Subcutaneous adipose tissue (tissue), 4 donors: ENCODE data around the gene SYNE1. TPM values are rescaled to one million over a fixed set of nuclear protein-coding genes. Genes with fewer than 3 reads are reported as not detected.

Source experiments
- total RNA-seq, 4 donors: library from RNA; depleted of rRNA; stranded (reverse); fragments of >200 nt; gene quantifications; one replicate each; pipeline ENCODE4 v1.1.0, GENCODE V29; 2016
- TF ChIP-seq, protein P1 (sequence below): fragments of 450-650 bp; IDR thresholded peaks from one replicate; pipeline ENCODE4 v1.5.1; 2016; ENCODE audit warnings: low read depth, mild to moderate bottlenecking, control low read depth, antibody characterized with exemption, moderate library complexity

Gene SYNE1
- total RNA-seq, 4 donors from 2014 or later = 85.5 to 173 (median 111) TPM

DNA sequence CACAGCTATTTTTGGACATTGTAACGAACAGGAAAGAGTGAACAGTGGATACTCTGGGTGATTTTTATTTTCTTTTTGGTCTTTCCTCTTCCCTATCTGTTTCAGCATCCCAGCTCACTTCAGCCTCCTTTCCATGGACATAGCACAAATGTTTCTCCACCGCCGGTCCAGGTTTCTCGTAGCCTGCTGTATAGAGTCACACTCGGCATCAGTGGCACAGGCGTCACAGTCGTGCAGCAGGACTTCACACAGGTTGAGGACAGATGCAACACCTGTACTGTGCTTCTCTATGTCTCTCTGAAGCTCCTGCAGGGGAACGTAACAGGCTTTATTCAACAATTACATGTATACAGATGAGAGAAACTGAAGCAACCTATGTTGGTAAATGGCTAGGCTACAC, 481.4 kb downstream of the SYNE1 start:
- TF ChIP-seq, protein P1, sequence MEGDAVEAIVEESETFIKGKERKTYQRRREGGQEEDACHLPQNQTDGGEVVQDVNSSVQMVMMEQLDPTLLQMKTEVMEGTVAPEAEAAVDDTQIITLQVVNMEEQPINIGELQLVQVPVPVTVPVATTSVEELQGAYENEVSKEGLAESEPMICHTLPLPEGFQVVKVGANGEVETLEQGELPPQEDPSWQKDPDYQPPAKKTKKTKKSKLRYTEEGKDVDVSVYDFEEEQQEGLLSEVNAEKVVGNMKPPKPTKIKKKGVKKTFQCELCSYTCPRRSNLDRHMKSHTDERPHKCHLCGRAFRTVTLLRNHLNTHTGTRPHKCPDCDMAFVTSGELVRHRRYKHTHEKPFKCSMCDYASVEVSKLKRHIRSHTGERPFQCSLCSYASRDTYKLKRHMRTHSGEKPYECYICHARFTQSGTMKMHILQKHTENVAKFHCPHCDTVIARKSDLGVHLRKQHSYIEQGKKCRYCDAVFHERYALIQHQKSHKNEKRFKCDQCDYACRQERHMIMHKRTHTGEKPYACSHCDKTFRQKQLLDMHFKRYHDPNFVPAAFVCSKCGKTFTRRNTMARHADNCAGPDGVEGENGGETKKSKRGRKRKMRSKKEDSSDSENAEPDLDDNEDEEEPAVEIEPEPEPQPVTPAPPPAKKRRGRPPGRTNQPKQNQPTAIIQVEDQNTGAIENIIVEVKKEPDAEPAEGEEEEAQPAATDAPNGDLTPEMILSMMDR = no peak

DNA sequence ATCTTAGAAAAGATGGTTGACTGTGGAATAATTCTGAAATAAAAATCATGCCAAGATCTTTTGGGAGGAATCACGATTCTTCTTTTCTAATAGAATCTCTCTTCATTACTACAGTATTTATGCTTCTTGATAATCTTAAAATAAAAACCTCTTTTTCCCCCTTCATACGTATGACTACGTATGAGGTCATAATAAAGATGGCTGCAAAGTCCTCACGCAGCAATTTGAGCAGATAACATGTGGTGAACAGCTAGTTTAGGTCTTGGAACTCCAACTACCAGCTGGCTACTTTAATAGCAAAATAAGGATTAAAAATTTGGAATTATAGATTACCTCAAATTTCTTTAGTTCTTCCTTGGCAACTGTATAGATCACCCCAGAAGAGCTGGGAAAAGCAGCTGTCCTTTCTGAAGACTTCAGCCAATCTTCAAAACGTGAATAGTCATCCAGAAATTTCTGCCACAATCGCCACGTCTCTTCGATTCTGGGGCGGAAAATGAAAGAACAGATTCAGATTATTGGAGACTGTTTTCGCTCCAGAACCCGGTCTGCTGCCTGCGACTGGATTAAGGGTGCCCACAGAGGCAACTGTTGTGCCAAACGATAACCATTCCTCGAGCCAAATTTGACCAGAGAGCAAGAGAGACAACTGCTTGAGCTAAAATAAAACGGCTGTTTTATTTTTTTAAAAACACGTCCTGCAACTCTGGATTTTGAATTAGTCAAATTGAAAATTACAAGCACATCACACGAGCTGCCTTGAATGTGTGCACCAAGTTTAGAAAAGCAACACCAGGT, 482.4 kb downstream of the SYNE1 start:
- TF ChIP-seq, protein P1 = no peak

DNA sequence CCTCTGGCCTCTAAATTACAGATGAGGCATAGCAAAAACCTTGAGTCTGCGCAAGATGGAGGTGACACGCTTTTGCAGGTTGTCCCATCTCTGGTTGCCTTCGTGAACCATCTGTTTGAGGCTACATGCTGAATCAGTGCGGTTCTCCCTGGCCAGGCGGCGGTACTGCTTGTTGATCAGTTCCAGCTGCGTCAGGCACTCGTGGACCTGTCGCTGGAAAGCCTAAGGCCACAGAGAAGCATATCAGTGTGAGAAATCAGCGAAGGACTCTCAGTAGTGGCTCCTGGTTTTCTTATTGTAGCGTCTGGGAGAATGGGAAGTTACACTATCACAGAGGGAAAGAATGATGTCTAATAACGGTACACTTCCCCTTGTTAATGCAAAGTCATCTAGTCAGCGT, 485.2 kb downstream of the SYNE1 start:
- TF ChIP-seq, protein P1 = no peak

DNA sequence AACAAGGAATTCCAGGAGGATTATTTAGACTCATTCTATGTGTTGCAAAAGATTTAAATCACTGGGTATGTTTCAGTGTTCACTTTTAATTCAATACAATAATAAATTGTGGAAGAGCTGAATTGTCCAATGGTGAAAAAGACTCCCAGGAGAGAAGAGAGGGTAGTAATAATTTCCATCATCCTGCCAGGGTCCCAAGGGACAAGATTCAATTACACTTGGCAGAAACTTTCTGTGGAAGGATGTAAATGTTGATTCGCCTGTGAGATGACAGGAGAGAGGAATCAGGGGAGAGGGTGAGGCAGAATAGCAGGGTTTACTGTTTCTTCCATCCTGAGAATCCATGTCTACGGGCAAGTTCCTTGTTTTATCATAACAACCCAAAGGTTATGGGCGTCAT, 487.0 kb downstream of the SYNE1 start:
- TF ChIP-seq, protein P1 = no peak

DNA sequence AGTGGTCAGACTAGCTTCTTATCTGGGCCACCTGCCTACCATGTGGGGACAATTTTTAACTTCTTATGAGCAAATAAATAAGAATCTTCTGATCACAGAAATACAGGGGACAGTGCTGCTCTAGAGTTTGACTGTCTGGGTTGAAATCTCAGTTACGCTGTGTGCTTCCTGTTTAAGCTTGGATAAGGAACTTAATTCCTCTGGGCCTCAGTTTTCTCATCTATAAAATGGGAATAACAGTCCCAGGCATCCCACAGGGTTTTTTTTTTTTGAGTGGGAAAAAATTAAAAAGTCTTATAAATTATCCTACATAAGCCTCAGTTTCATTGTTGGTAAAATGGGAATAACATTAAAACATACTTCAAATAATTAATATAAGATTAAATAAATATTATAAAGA, 488.8 kb downstream of the SYNE1 start:
- TF ChIP-seq, protein P1 = no peak

DNA sequence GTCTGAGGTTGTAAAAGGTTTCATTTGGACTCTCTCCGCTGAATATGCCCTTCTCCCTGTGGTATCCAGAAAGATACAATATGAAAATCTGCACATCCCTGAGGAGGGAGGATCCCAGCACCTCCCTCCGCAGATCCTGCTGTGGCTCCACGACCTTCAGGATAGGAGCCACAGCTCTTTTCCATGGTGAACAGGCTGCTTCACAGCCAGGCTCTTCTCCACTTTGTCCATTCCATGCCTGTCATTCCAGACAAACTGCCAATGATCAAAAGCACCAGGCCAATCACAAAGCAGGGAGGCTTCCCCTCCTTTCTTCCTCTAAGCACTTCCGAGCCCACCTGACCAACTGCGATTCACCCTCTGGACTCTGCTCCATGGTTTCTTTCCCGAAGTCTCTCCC, 489.9 kb downstream of the SYNE1 start:
- TF ChIP-seq, protein P1 = no peak

DNA sequence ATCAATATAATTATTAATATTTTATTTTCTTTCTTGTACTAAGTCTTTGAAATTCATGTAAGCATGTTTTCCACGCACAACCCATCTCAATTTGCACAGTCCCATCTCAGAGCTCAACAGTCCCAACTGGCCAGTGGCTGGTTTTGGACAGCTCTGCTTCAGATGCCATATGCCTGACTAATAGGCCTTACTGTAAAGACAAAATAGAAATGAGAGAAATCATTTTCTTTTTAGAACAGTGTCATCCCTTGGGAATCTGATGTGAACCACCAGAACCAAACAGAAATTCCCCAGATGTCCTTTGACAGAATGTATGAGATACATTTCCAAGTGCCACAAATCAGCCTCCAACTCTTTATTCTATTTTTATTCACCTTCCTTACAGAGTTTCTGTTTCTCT, 490.8 kb downstream of the SYNE1 start:
- TF ChIP-seq, protein P1 = no peak
